GM12865 (cell line): ENCODE data around the gene OSTF1.

Experiments used
- DNase-seq: peaks from one replicate; pipeline ENCODE4 v3.0.0; 2010; ENCODE audit warnings: low read depth
- H3K4me3 ChIP-seq: 2 replicates; pipeline ENCODE4 v1.5.1; 2011; ENCODE audit warnings: mild to moderate bottlenecking, low read depth, low read length, control low read depth
- TF ChIP-seq, protein P1 (sequence below): IDR thresholded peaks from 2 replicates; pipeline ENCODE4 v1.5.1; 2011; ENCODE audit warnings: low read length, control low read depth, low read depth, inconsistent platforms; ENCODE audit not compliant: insufficient read depth; ENCODE audit errors: missing control alignments

Gene OSTF1

GRCh38 chr9:75083188-75083970 lies 4.9 kb upstream of the OSTF1 start:
- no peak for DNase-seq
- H3K4me3 ChIP-seq, result no peak overlapping the region
- TF ChIP-seq, protein P1, sequence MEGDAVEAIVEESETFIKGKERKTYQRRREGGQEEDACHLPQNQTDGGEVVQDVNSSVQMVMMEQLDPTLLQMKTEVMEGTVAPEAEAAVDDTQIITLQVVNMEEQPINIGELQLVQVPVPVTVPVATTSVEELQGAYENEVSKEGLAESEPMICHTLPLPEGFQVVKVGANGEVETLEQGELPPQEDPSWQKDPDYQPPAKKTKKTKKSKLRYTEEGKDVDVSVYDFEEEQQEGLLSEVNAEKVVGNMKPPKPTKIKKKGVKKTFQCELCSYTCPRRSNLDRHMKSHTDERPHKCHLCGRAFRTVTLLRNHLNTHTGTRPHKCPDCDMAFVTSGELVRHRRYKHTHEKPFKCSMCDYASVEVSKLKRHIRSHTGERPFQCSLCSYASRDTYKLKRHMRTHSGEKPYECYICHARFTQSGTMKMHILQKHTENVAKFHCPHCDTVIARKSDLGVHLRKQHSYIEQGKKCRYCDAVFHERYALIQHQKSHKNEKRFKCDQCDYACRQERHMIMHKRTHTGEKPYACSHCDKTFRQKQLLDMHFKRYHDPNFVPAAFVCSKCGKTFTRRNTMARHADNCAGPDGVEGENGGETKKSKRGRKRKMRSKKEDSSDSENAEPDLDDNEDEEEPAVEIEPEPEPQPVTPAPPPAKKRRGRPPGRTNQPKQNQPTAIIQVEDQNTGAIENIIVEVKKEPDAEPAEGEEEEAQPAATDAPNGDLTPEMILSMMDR, result no peak

- H3K4me3 ChIP-seq, result no peak overlapping the region
- TF ChIP-seq, protein P1, result no peak
Measured at GRCh38 chr9:75084081-75084672, 4.1 kb upstream of the OSTF1 start.

GRCh38 chr9:75085640-75086039 lies 2.7 kb upstream of the OSTF1 start:
- TF ChIP-seq, protein P1, result no peak
- no peak for DNase-seq
- no peak overlapping the region for H3K4me3 ChIP-seq

More at GRCh38 chr9:75084081-75084672, 4.1 kb upstream of the OSTF1 start:
- no peak for DNase-seq

- TF ChIP-seq, protein P1, result no peak
- H3K4me3 ChIP-seq, result peak overlapping the region; percentile 70
- DNase-seq, result no peak
Measured at GRCh38 chr9:75086541-75087288, 1.6 kb upstream of the OSTF1 start.

- TF ChIP-seq, protein P1, result no peak
- peak; percentile 72 for DNase-seq
- H3K4me3 ChIP-seq, result peak overlapping the region; percentile 70
Measured at GRCh38 chr9:75087289-75087823, 958 bp upstream of the OSTF1 start.

DNA sequence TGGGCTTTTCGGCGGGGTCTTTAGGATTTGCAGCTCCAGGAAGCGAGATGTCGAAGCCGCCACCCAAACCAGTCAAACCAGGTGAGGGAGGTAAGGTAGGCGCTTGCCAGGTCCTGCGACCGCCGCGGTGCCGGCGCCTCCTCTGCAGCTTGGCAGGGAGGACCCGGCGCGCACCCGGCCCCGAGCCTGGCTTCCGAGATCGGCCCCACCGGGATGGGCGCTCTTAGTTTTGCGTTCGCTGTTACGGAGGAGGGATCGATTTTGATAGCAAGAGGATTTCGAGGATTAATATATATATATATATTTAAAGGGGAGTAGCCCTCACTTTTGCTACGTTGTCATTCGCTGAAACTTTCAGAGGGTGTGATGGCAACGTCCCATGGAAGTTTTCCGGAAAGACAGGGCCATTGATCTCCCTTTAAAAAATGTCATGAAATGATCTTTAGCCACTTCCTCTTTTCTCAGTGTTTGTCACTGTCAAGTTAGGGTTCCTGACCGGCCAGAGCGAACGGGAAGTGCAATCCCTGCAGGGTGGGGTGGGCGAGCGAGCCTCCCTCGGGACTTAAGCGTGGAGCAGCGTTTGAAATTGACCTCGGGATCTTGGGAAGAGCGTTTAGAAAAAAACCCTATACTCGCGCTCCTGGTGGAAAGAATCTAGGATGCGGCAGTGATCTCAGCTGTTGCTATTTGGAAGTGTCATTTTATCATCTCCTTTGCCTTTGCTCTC lies 495 bp downstream of the OSTF1 start:
- TF ChIP-seq, protein P1, result no peak
- peak overlapping the region; percentile 99 for H3K4me3 ChIP-seq
- DNase-seq, result peak; percentile 70
